ENCODE results near the gene ENTPD7.
"Not testable (repeated sequence)": the region's sequence is repeated elsewhere in the genome, so short reads cannot be mapped to it uniquely, and the experiment has no call there.

The ENTPD7 gene

DNA sequence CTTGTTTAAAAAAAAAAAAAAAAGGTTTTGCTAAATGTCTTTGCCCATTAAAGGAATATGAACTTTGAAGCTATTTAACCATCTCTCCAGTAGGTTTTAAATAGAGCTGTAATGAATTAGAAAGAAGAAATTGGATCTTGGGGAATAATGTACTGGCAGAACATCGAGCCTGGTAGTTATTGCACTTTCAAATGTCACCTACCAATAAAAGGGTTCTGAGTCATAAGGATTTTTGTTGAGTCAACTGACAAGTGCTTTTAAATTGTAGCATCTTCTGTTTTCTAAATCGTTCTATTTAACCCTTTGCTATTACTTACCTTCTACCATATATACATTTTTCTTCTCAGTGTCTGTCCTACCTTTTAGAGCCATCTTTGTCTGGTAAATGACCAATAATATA, 83.4 kb downstream of the ENTPD7 start:
- CTCF ChIA-PET: interaction anchor here (0.6 to 2.9 kb wide), 2 partner anchors 10 to 186 kb away, joined by 3 to 9 read pairs; partner anchors contain the start of genes COX15 and CUTC

DNA sequence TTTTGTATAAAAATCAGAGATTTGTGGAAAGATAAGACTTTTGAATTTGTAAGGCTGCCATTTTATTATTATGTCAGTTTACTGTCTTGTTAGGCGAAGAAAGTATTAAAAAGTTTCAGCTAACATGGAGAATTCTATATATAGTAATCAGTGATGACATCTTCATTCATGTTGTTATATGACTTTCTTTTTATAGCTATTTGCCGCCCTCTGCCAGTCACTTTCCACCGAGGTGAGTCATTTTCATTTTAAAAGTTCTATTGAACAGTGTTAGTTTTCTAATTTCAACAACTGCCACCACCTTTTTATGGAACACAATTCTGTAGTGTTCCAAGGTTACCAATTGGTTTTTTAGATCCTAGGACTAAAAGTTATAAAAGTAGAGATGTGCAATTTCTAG, 84.5 kb downstream of the ENTPD7 start:
- H3K9me3 ChIP-seq (ENCODE audit: control insufficient read depth, insufficient read depth, low read depth, low read length): no peaks in the 10 kb centered on the region
- H3K27ac ChIP-seq (ENCODE audit: extremely low read depth, low read depth, low read length): no peak overlapping the region
- no peaks in the 10 kb centered on the region for H3K4me1 ChIP-seq (ENCODE audit: control insufficient read depth, insufficient read depth, low read length)
- TF ChIP-seq ZFP69B (tag by site-specific recombination; IDR thresholded peaks at IDR 0.05) (no peak), ZNF354C (tag by site-specific recombination; IDR thresholded peaks at IDR 0.05; ENCODE audit: borderline replicate concordance, low read depth) (no peak), RBAK (tag by site-specific recombination; IDR thresholded peaks at IDR 0.05) (no peak), ZNF654 (tag by site-specific recombination; IDR thresholded peaks at IDR 0.05; ENCODE audit: low read depth) (peak; percentile 21)
- ChIA-PET POLR2A (interaction anchor here (1.7 kb wide), 1 partner anchor 11 kb away, joined by 13 read pairs; the partner anchor contains the start of genes COX15 and CUTC), CTCF (no interaction called here)
- H3K4me3 ChIP-seq (ENCODE audit: low read depth, low read length): no peak overlapping the region
- H3K36me3 ChIP-seq (ENCODE audit: control insufficient read depth in 2 of 2, insufficient read depth in 1 of 2, low read length in 2 of 2): peaks cover 80 to 93% of the 10 kb centered on the region in 2 experiments

More for the DNA sequence above, 83.4 kb downstream of the ENTPD7 start:
- H3K9me3 ChIP-seq (ENCODE audit: control insufficient read depth, insufficient read depth, low read depth, low read length): no peaks in the 10 kb centered on the region
- H3K36me3 ChIP-seq (ENCODE audit: control insufficient read depth in 2 of 2, insufficient read depth in 1 of 2, low read length in 2 of 2): peaks cover 78 to 90% of the 10 kb centered on the region in 2 experiments
- TF ChIP-seq ZNF629 (tag by site-specific recombination; IDR thresholded peaks at IDR 0.05) (no peak), ZNF292 (tag by site-specific recombination; IDR thresholded peaks at IDR 0.05; ENCODE audit: borderline replicate concordance, low read depth) (no peak), ZNF426 (tag by site-specific recombination; IDR thresholded peaks at IDR 0.05) (no peak), ZNF391 (tag by site-specific recombination; IDR thresholded peaks at IDR 0.05; ENCODE audit: borderline replicate concordance, low read depth) (no peak), MEIS1 (CRISPR knock-in tag; IDR thresholded peaks at IDR 0.05; ENCODE audit: borderline replicate concordance) (no peak), ZNF654 (tag by site-specific recombination; IDR thresholded peaks at IDR 0.05; ENCODE audit: low read depth) (no peak), WT1 (tag by site-specific recombination; IDR thresholded peaks at IDR 0.05) (no peak), ZNF350 (tag by site-specific recombination; IDR thresholded peaks at IDR 0.05) (no peak), ZNF433 (tag by site-specific recombination; IDR thresholded peaks at IDR 0.05; ENCODE audit: low read depth) (no peak), ZNF596 (tag by site-specific recombination; IDR thresholded peaks at IDR 0.05) (no peak), ZNF48 (tag by site-specific recombination; IDR thresholded peaks at IDR 0.05) (no peak), ZNF157 (tag by site-specific recombination; IDR thresholded peaks at IDR 0.05) (no peak), ZNF776 (tag by site-specific recombination; IDR thresholded peaks at IDR 0.05; ENCODE audit: borderline replicate concordance) (no peak), ZNF670 (tag by site-specific recombination; IDR thresholded peaks at IDR 0.05; ENCODE audit: low read depth) (no peak), HOXC10 (CRISPR knock-in tag; IDR thresholded peaks at IDR 0.05) (no peak)
- TF ChIP-seq, protein P1, sequence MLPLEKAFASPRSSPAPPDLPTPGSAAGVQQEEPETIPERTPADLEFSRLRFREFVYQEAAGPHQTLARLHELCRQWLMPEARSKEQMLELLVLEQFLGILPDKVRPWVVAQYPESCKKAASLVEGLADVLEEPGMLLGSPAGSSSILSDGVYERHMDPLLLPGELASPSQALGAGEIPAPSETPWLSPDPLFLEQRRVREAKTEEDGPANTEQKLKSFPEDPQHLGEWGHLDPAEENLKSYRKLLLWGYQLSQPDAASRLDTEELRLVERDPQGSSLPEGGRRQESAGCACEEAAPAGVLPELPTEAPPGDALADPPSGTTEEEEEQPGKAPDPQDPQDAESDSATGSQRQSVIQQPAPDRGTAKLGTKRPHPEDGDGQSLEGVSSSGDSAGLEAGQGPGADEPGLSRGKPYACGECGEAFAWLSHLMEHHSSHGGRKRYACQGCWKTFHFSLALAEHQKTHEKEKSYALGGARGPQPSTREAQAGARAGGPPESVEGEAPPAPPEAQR (tag by site-specific recombination; IDR thresholded peaks at IDR 0.05): no peak
- TF ChIP-seq, protein P2, sequence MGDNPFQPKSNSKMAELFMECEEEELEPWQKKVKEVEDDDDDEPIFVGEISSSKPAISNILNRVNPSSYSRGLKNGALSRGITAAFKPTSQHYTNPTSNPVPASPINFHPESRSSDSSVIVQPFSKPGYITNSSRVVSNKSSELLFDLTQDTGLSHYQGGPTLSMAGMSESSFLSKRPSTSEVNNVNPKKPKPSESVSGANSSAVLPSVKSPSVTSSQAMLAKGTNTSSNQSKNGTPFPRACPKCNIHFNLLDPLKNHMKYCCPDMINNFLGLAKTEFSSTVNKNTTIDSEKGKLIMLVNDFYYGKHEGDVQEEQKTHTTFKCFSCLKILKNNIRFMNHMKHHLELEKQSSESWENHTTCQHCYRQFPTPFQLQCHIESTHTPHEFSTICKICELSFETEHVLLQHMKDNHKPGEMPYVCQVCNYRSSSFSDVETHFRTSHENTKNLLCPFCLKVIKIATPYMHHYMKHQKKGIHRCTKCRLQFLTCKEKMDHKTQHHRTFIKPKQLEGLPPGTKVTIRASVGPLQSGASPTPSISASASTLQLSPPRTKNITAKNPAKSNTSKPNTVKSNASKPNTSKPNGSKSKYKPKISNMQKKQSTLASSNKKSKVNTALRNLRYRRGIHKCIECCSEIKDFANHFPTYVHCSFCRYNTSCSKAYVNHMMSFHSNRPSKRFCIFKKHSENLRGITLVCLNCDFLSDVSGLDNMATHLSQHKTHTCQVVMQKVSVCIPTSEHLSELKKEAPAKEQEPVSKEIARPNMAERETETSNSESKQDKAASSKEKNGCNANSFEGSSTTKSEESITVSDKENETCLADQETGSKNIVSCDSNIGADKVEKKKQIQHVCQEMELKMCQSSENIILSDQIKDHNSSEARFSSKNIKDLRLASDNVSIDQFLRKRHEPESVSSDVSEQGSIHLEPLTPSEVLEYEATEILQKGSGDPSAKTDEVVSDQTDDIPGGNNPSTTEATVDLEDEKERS (tag by site-specific recombination; IDR thresholded peaks at IDR 0.05): no peak
- no peak overlapping the region for H3K4me3 ChIP-seq (ENCODE audit: low read depth, low read length)
- no peak overlapping the region for H3K27ac ChIP-seq (ENCODE audit: extremely low read depth, low read depth, low read length)
- POLR2A ChIA-PET: interaction anchor here (1.7 kb wide), 1 partner anchor 10 kb away, joined by 13 read pairs; the partner anchor contains the start of genes COX15 and CUTC
- H3K4me1 ChIP-seq (ENCODE audit: control insufficient read depth, insufficient read depth, low read length): no peaks in the 10 kb centered on the region

DNA sequence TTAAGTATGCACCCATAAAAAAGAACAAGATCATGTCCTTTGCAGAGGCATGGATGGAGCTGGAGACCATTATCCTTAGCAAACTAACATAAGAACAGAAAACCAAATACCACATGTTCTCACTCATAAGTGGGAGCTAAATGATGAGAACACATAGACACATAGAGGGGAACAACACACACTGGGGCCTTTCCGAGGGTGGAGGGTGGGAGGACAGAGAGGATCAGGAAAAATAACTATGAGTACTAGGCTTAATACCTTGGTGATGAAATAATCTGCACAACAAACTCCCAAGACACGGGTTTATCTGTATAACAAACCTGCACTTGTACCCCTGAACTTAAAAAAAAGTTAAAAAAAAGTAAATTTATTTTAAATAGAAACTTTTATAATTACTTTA, 86.9 kb downstream of the ENTPD7 start:
- CTCF ChIA-PET; H3K4me1 ChIP-seq (ENCODE audit: control insufficient read depth, insufficient read depth, low read length); H3K4me3 ChIP-seq (ENCODE audit: low read depth, low read length); H3K27ac ChIP-seq (ENCODE audit: extremely low read depth, low read depth, low read length); H3K9me3 ChIP-seq (ENCODE audit: control insufficient read depth, insufficient read depth, low read depth, low read length); POLR2A ChIA-PET: not testable (repeated sequence)
- H3K36me3 ChIP-seq (ENCODE audit: control insufficient read depth in 2 of 2, insufficient read depth in 1 of 2, low read length in 2 of 2): peaks cover 87 to 91% of the 10 kb centered on the region in 2 experiments

Data from HEK293 (cell line).